HFF-Myc (cell line): ENCODE measurements around the gene BANF1.

Experiments
- DNase-seq: peaks from one replicate; pipeline ENCODE4 v3.0.0-alpha.2; 2011; ENCODE audit warnings: low read depth; ENCODE audit errors: extremely low read depth
- H3K4me3 ChIP-seq: replicated peaks from 2 replicates; pipeline ENCODE4 v1.5.1; 2011; ENCODE audit warnings: low read depth, mild to moderate bottlenecking, control low read depth, low read length
- CTCF ChIP-seq: IDR thresholded peaks from 2 replicates; pipeline ENCODE4 v1.5.1; 2012; ENCODE audit warnings: mild to moderate bottlenecking, low read depth, low read length, control low read depth; ENCODE audit errors: missing control alignments

BANF1 gene

DNA sequence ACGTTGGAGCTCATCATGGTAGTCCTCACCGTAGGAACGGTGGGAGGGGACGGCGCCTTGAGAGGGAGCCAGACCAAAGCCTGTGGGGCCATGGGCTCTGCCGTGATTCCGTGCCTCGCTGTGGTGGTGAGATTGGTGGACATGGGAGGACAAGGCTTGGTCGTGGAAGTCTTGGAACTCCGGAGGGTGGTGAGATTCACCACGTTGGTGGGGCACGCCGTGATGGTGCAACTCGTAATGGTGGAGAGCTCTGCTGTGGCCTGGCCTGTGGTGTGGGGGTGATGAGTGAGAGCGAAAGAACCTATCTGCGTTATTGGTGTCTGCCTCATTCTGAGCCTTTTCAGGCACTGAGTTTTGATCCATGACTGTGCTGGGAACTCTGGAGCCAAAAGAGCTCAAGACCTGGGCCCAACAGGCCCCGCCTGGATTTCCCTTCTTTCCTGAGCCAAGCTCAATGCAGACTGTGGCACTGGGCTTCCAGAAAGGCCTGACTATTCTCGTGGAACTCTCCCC is 23.8 kb downstream of the BANF1 start, which contains the start of gene CATSPER1:
CATSPER1 (minus strand) TSS at position 463 of the 513 bp plus-strand sequence; CDS start at position 363, 100 bp downstream.
- no peak for DNase-seq
- no peak for TF ChIP-seq CTCF
- H3K4me3 ChIP-seq, result no peak within 1 kb of the TSS

GRCh38 chr11:66032957-66033735 is 30.8 kb downstream of the BANF1 start:
- no peak for TF ChIP-seq CTCF
- no peak overlapping the region for H3K4me3 ChIP-seq
- DNase-seq, result no peak

GRCh38 chr11:66035653-66036333 is 33.5 kb downstream of the BANF1 start:
- TF ChIP-seq CTCF, result no peak

GRCh38 chr11:66036334-66036710 is 34.0 kb downstream of the BANF1 start:
- DNase-seq, result no peak
- TF ChIP-seq CTCF, result no peak
- H3K4me3 ChIP-seq, result no peak overlapping the region

More at GRCh38 chr11:66035653-66036333, 33.5 kb downstream of the BANF1 start:
- H3K4me3 ChIP-seq, result no peak overlapping the region
- no peak for DNase-seq

DNA sequence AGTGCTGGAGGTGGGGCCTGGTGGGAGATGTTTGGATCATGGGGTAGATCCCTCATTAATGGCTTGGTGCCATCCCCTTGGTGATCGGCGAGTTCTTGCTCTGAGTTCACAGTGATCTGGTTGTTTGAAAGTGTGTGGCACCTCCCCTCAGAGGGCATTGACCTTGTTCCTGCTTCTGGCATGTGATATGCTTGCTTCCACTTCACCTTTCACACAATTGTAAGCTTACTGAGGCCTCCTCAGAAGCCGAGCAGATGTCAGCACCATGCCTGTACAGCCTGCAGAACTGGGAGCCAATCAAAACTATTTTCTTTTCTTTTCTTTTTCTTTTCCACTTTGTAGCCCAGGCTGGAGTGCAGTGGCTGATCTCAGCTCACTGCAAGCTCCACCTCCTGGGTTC is 35.0 kb downstream of the BANF1 start:
- DNase-seq, result no peak
- TF ChIP-seq CTCF, result no peak

GRCh38 chr11:66039765-66040164 is 37.5 kb downstream of the BANF1 start:
- TF ChIP-seq CTCF, result no peak
- no peak for DNase-seq
- H3K4me3 ChIP-seq, result no peak overlapping the region

More for the DNA sequence above, 35.0 kb downstream of the BANF1 start:
- no peak overlapping the region for H3K4me3 ChIP-seq
